22Rv1 (cell line): ENCODE data around the gene CEP104.

Source experiments
- H3K27ac ChIP-seq: fragments of 450-650 bp; 2 replicates; pipeline ENCODE4 v1.5.1; 2017
- CTCF ChIP-seq: fragments of 450-650 bp; IDR thresholded peaks from 2 replicates; pipeline ENCODE4 v1.5.1; 2017; ENCODE audit warnings: mild to moderate bottlenecking
- ZFX ChIP-seq: fragments of 450-650 bp; IDR thresholded peaks from 2 replicates; pipeline ENCODE4 v1.6.1; 2017; ENCODE audit warnings: antibody characterized with exemption, borderline replicate concordance

The CEP104 gene

GRCh38 chr1:3903141-3904005 is 46.4 kb upstream of the CEP104 start:
- H3K27ac ChIP-seq: no peak overlapping the region

DNA sequence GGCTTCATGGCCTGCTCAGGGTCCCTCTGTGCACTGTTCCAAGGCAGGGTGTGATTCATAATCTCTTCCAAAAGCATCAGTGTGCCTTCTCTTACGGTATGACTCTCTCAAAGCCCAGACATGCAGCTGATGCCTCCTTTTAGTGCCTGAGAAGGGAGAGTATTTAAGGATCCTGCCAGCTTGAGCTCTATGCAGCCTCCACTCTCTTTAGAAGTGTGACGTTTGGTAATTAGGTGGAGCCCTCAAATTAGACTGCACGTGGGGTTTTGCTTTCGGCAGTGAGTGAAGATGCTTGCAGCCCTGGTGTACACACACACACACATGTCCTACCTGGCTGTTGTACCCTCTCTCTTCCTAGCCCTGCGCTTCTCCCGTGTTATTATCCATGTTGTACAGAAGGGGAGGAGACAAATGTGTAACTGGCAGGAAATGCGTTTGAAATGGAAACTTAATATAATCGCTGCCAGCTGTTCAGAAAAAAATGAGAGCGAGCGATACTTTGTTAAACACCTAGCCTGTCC is 45.6 kb upstream of the CEP104 start:
- no peak overlapping the region for H3K27ac ChIP-seq
- TF ChIP-seq ZFX: no peak
- TF ChIP-seq CTCF: no peak

More at GRCh38 chr1:3903141-3904005, 46.4 kb upstream of the CEP104 start:
- no peak for TF ChIP-seq CTCF
- no peak for TF ChIP-seq ZFX

DNA sequence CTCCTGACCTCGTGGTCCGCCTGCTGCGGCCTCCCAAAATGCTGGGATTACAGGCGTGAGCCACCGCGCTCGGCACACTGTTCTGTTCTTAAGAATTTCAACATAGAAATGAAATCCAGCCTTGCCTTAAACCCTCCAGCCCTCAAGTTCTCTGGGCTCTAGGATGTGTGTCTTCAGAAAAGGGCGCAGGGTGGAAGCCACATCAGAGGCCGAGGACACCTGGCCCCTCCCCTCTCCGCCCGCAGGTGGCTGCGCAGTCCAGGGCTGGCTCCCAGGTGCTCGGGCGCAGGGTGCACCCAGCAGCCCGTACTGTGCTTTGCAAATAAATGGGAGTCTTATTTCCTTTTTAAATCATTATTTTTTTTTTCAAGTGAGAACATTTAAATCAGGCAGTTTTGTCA is 45.1 kb upstream of the CEP104 start:
- no peak overlapping the region for H3K27ac ChIP-seq
- TF ChIP-seq ZFX: no peak
- TF ChIP-seq CTCF: no peak

- peak overlapping the region; percentile 98 for H3K27ac ChIP-seq
- no peak for TF ChIP-seq ZFX
- TF ChIP-seq CTCF: no peak
Measured at GRCh38 chr1:3900969-3901529, 44.0 kb upstream of the CEP104 start.

GRCh38 chr1:3900150-3900968 is 43.3 kb upstream of the CEP104 start, which contains the start of gene C1orf174:
Gene C1orf174, minus strand, starts transcription at chr1:3900272. Its CDS starts 86 bp downstream, at chr1:3900186.
- peak within 1 kb of the TSS; percentile 98 for H3K27ac ChIP-seq
- TF ChIP-seq ZFX: no peak
- no peak for TF ChIP-seq CTCF

DNA sequence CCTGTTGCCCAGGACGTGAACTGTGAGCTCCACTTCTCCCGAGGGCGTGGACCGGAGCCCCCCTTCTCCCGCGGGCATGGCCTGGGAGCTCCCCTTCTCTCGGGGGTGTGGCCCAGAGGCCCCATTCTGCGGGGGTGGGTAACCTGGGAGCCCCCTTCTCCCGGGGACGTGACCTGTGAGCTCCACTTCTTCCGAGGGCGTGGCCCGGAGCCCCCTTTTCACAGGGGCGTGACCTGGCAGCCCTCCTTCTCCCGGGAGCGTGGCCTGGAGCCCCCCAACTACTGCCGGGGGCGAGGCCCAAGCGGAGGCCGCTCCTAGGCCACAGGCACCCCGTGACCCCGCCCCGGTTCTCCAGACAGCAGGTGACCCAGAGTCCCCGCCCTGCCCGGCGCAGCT is 42.7 kb upstream of the CEP104 start:
- peak overlapping the region; percentile 98 for H3K27ac ChIP-seq
- TF ChIP-seq CTCF: 0 out of 2 replicates have a peak, but pooled peaks have one; percentile 10
- no peak for TF ChIP-seq ZFX
